ENCODE results near the gene SSR2.
"Not testable (repeated sequence)": the region's sequence is repeated elsewhere in the genome, so short reads cannot be mapped to it uniquely, and the experiment has no call there.

Gene SSR2

GRCh38 chr1:155990005-155990739 is 30.6 kb downstream of the SSR2 start:
- no peak for DNase-seq

GRCh38 chr1:155989242-155990004 is 31.3 kb downstream of the SSR2 start:
- DNase-seq = peak; percentile 91

GRCh38 chr1:155984903-155985645 is 35.7 kb downstream of the SSR2 start:
- DNase-seq = not testable (repeated sequence)

- no peak for DNase-seq
Observed at GRCh38 chr1:155984341-155984740, 36.4 kb downstream of the SSR2 start.

- no peak for DNase-seq
Observed at GRCh38 chr1:155983191-155984024, 37.3 kb downstream of the SSR2 start.

GRCh38 chr1:155982106-155982505 is 38.6 kb downstream of the SSR2 start:
- no peak for DNase-seq

GRCh38 chr1:155981266-155982088 is 39.3 kb downstream of the SSR2 start:
- DNase-seq = no peak

GRCh38 chr1:155979597-155980343 is 41.0 kb downstream of the SSR2 start:
- DNase-seq = no peak

- DNase-seq = peak; percentile 68
Observed at GRCh38 chr1:155978973-155979429, 41.8 kb downstream of the SSR2 start.

GRCh38 chr1:155978325-155978972 is 42.3 kb downstream of the SSR2 start, which contains the start of gene ARHGEF2:
Gene ARHGEF2, minus strand, starts transcription at chr1:155978547. Its CDS starts 120 bp downstream, at chr1:155978427.
- DNase-seq = peak; percentile 91

GRCh38 chr1:155977690-155978324 is 42.9 kb downstream of the SSR2 start:
- peak; percentile 86 for DNase-seq

GRCh38 chr1:155976913-155977689 is 43.6 kb downstream of the SSR2 start:
- peak; percentile 70 for DNase-seq

GRCh38 chr1:155976062-155976912 is 44.5 kb downstream of the SSR2 start:
- DNase-seq = peak; percentile 84

- no peak for DNase-seq
Observed at GRCh38 chr1:155975375-155976061, 45.2 kb downstream of the SSR2 start.

GRCh38 chr1:155974208-155975115 is 46.3 kb downstream of the SSR2 start:
- DNase-seq = no peak

- no peak for DNase-seq
Observed at GRCh38 chr1:155973723-155974122, 47.0 kb downstream of the SSR2 start.

Measured in activated CD8-positive, alpha-beta memory T cell treated with anti-CD3 and anti-CD28 coated beads for 24 hours (primary cell).